Activated CD8-positive, alpha-beta memory T cell treated with anti-CD3 and anti-CD28 coated beads for 24 hours (primary cell): Measurements from ENCODE around the gene ACSF3.

Experiments
- DNase-seq: peaks from one replicate; pipeline ENCODE4 v3.0.0-alpha.2; 2020

ACSF3 gene

DNA sequence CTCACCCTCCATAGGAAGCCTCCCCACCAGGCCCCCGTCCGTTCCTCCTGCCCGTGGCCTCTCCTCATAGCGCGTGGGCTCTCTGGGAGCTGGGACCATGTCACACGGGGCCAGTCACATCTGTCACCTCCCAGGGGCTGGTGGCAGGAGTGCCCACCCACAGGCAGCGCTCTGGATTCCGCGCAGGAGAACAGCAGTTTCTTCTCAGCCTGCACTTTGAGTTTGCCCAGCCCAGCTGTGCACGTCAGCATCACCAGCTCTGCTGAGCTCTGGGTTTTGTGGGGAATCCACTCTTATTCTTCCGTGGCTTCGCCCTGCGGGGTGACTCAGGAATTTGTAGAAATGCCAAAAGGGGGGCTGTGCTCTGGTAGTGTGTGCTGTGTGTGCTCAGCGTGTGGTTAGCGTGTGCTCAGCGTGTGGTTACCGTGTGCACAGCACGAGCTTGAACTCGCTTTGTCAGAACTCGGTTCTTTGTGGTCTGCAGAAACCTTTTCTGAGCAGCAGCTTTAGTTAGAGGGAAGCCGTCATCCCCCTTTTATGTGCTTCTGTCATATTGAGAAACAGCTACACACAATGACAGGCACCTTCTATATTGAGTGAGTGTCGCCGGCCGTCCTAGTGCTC, 3.2 kb downstream of the ACSF3 start:
- DNase-seq = peak; percentile 87

- DNase-seq = peak; percentile 86
Measured at GRCh38 chr16:89097392-89097772, 3.7 kb downstream of the ACSF3 start.

GRCh38 chr16:89098767-89099430, 5.2 kb downstream of the ACSF3 start:
- no peak for DNase-seq

- DNase-seq = no peak
Measured at GRCh38 chr16:89099905-89100304, 6.3 kb downstream of the ACSF3 start.

DNA sequence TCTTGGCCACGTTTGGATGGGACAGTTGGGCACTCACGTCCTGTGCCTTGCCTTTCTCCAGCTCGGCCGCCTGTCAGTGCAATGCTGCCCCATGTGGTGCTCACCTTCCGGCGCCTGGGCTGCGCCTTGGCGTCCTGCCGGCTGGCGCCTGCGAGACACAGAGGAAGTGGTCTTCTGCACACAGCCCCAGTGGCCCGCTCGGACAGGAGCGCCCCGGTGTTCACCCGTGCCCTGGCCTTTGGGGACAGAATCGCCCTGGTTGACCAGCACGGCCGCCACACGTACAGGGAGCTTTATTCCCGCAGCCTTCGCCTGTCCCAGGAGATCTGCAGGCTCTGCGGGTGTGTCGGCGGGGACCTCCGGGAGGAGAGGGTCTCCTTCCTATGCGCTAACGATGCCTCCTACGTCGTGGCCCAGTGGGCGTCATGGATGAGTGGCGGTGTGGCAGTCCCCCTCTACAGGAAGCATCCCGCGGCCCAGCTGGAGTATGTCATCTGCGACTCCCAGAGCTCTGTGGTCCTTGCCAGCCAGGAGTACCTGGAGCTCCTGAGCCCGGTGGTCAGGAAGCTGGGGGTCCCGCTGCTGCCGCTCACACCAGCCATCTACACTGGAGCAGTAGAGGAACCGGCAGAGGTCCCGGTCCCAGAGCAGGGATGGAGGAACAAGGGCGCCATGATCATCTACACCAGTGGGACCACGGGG, 7.1 kb downstream of the ACSF3 start:
- DNase-seq = no peak

DNA sequence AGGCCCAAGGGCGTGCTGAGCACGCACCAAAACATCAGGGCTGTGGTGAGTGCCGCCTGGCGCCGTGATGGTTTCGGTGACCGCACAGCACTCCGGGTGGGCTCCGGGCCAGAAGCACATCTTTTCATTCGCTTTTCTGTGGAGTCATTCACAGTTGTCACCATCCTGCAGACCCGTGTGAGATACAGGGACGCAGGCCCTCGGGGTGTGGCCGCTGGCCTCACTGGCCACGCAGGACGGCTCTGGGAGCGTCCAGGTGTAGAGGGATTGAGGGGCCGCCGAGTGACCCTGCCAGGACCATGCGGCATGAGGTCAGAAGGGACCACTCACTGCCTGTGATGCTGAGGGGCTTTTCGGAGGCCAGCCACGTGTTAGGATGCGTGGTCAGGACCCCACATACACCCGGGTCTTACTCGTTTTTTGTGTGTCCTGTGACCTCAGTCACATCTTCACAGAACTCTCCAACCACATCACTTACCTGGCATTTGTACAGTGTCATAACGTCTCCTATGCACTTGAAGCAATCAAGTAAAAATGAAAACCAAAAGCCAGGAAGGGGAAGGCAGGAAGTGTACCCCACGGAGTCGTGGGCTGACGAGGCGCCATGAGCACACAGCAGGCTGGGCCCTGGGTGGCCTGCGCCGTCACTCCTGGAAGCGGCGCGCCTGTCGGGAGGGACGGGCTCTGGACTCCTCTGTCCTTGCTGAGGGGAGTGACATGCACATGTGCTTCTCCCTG, 7.8 kb downstream of the ACSF3 start:
- no peak for DNase-seq

- DNase-seq = no peak
Measured at GRCh38 chr16:89102041-89102471, 8.4 kb downstream of the ACSF3 start.

- DNase-seq = no peak
Measured at GRCh38 chr16:89102481-89103073, 8.9 kb downstream of the ACSF3 start.

DNA sequence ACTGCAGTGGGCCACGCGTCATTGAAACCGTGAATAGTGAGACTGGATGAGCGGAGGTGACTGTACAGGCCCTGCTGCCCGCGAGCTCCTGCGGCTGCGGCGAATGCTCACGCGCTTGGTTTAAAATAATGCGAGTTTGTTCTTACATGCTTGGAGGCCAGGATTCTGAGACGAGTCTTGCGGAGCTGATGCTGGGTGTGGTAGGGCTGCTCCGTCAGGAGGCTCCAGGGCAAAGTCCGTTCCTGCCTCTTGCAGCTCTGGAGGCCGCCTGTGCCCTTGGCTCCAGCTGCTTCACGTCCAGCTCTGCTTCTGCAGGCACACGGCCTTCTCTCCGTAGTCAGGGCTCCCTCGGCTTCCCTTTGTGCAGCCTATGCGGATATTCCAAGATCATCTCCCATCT, 9.5 kb downstream of the ACSF3 start:
- DNase-seq = no peak

GRCh38 chr16:89103781-89104180, 10.1 kb downstream of the ACSF3 start:
- no peak for DNase-seq

- no peak for DNase-seq
Measured at GRCh38 chr16:89104303-89104702, 10.7 kb downstream of the ACSF3 start.

GRCh38 chr16:89104930-89105571, 11.4 kb downstream of the ACSF3 start:
- no peak for DNase-seq

DNA sequence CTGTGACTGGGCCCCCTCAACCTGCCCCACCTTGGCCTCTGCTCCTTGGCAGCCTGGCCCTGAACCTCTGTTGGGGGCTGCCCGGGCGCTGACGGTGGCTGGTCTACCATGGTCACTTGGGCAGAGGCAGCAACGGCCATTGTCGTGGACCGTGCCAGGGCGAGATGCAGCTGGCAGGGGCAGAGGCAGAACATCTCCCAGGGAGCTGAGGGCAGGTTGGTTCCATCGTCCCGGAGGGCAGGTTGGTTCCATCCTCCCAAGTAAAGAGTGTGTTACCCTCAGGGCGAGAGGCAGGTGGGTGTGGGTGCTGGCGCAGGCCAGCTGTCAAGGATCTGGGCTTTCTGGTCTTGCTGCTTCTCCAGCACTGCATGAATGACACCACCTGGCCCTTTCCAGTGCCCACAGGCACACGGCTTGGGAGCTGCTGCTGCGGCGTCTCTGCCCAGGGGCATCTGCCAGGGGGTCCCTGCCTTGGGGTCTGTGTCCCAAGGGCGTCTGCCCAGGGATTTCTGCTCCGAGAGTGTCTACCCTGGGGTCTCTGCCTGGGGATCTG, 12.0 kb downstream of the ACSF3 start:
- no peak for DNase-seq

DNA sequence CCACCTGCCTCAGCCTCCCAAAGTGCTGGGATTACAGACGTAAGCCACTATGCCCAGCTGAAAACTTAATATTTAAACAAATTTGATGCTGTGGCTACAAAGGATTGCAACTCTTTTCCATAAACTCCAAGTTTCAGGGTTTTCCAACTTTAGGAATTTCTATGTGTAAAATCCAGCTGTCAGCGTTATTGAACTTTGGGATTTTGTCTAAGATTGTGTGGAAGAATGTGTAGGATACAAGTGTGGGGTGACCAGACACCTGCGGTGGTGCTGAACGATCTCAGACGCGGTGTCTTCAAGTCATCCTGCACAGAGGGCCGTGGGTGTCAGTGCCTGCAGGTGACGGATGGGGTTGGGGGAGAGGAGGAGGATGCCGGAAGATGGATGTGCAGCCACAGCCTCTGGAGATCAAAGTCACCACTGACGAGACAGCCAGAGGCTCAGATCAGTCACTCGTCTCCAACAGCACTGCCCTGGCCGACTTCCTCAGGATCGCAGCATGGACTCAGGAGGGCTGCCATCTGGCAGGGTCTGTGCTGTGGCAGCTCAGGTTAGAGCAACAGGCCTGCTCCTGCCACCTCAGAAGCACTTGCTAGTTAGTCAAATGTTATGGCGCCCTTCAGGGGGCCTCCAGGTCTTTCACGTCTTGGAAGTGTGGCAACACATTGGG, 13.0 kb downstream of the ACSF3 start:
- no peak for DNase-seq

DNA sequence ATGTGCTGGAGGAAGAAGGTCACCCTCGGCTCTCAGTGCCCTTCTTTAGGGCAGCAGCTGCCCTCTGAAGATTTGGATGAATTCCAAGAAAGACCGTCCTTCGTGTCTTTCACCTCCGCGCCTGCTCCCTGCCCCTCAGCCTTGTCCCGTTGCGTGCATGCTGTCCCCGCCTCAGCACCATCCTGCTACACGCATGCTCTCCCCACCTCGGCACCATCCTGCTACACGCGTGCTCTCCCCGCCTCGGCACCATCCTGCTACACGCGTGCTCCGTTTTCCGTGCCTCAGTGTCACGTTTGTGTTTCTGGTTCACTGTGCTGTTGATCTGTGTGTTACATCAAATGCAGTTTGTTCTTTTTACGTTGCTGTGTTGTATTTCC, 13.5 kb downstream of the ACSF3 start:
- DNase-seq = no peak

DNA sequence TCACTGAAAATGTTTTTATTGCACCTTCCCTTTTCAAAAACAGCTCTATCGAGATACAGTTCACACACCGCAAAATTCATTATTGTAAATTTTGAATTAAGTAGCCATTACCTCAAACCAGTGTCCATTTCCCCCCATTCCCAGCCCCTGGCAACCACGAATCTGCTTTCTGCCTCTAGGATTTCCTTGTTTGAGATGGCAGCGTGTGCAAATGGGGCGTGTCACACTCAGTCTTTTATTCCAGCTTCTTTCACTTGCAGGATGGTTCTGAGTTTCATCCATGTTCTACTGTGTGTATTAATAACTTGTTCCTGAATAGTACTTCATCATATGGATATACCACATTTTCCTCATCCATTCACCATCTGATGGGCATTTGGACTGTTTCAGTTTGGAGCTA, 14.8 kb downstream of the ACSF3 start:
- no peak for DNase-seq

DNA sequence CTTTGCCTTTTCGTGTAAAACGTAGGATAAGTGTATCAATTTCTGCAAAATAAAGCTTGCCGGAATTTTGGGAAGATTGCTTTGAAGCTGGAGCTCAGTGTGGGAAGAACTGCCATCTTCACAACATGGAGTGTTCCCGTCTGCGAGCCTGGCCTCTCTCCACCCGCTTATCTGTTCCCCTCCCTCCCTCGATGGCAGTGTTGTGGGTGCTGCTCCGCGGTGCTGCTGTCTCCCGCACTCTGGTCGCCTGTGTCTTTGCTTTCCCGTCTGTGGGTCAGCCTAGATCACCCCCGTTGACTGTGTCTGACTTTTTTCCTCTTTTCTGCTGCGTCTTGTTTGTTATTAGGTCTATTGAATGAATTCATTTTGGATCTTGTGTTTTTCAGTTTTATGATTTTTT, 17.0 kb downstream of the ACSF3 start:
- DNase-seq = no peak

GRCh38 chr16:89111263-89111662, 17.6 kb downstream of the ACSF3 start:
- DNase-seq = no peak

- no peak for DNase-seq
Measured at GRCh38 chr16:89112377-89113151, 18.9 kb downstream of the ACSF3 start.

DNA sequence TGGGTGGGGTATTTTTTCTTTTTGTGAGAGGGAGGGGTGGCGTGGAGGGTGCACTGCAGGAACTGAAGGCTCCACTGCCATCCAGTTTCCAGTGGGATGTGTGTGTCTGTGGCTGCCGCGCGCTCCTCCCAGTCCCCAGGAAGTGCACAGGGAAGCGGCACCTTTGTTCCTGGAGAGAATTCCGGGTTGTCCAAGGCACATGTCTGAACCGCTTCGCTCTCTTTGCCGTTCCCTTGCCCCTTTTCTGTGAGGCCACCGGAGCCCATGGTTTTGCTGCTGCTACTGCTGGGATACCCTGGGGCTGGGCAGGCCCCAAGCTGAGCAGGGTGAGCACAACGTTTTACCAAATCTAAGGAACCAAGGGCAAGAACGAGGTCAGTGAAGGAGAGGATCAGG, 19.5 kb downstream of the ACSF3 start:
- DNase-seq = no peak

DNA sequence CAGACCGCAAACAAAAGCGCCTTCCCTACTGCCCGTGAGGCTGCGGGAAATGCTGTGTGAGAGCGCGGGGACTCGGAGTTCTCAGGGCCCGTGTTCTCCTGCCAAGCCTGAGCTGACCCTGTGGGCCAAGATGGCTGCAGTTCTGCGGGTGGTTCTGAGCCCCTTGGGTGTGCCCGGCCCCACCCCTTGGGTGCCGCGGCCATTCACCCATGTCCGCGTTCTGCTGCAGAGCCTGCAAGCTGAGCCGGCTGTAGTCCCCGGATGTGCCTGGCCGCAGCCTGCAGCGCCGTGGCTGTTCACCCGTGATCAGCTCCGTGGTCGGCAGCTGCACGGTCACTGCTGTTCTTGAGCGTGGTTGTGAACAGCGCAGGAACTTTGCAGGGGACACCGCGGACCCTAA, 20.0 kb downstream of the ACSF3 start:
- DNase-seq = no peak
